ACC112 (cell line): Measurements from ENCODE around the gene HAUS8.
"Not testable (repeated sequence)": the region's sequence is repeated elsewhere in the genome, so short reads cannot be mapped to it uniquely, and the experiment has no call there.

Experiments
- H2AFZ ChIP-seq: fragments of 200-600 bp; sonication (generic); one replicate; pipeline ENCODE4 v1.6.0; 2017; ENCODE audit warnings: antibody characterized with exemption, low read length; ENCODE audit not compliant: unreplicated experiment
- H3K27ac ChIP-seq: fragments of 200-600 bp; sonication (generic); 2 replicates; pipeline ENCODE4 v1.5.1; 2014; ENCODE audit warnings: low read depth, mild to moderate bottlenecking, antibody characterized with exemption, low read length, moderate library complexity
- H3K27me3 ChIP-seq: fragments of 200-600 bp; sonication (generic); 2 replicates; pipeline ENCODE4 v1.6.1; 2014; ENCODE audit warnings: mild to moderate bottlenecking, antibody characterized with exemption, low read length, moderate library complexity, mixed read lengths; ENCODE audit not compliant: insufficient read depth
- H3K36me3 ChIP-seq: fragments of 200-600 bp; sonication (generic); 2 replicates; pipeline ENCODE4 v1.6.1; 2016; ENCODE audit warnings: mild to moderate bottlenecking, antibody characterized with exemption, low read length, moderate library complexity, mixed read lengths; ENCODE audit not compliant: insufficient read depth
- H3K4me1 ChIP-seq: fragments of 200-600 bp; sonication (generic); one replicate; pipeline ENCODE4 v1.6.1; 2016; ENCODE audit warnings: low read length, mixed read lengths; ENCODE audit not compliant: insufficient read depth, unreplicated experiment, control insufficient read depth
- H3K4me3 ChIP-seq: fragments of 200-600 bp; sonication (generic); 2 replicates; pipeline ENCODE4 v1.5.1; 2014; ENCODE audit warnings: mild to moderate bottlenecking, low read depth, low read length
- H3K79me2 ChIP-seq: fragments of 200-600 bp; sonication (generic); one replicate; pipeline ENCODE4 v1.6.0; 2016; ENCODE audit warnings: low read length; ENCODE audit not compliant: control insufficient read depth, unreplicated experiment, insufficient read depth

HAUS8 gene

DNA sequence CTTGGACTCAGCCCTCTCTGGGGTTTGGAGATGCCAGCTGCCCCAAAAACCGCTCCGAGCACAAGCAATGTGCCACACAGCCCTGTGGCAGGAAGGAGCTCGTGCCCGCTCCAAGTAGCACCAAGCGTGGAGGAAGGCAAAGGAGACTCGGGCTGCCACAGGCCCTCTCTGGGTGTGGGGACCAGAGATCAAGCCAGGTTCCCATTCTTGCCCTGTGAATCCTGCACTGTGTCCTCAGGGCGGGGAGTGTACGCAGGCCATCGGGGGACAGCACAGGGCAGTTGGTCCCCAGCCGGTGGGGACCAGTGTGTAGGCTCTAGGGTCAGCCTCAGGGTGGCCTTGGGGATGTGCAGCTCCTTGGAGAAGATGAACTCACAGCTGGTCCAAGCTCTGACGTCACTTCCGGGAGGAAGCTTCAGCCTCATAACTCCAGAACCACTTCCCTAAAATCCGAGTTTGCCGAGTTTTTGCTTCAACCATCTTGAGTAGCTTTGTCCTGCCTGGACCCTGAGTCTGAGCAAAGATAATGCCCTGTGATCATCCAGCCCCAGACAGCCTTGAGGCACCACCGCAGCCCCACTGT is 39.3 kb downstream of the HAUS8 start:
- no peak overlapping the region for H2AFZ ChIP-seq

GRCh38 chr19:17031741-17032140 is 43.5 kb downstream of the HAUS8 start:
- Histone ChIP-seq H2AFZ (no peak overlapping the region), H3K27ac (no peak overlapping the region), H3K4me3 (no peak overlapping the region), H3K4me1 (no peaks in the 10 kb centered on the region), H3K79me2 (no peaks in the 10 kb centered on the region), H3K36me3 (no peaks in the 10 kb centered on the region), H3K27me3 (peaks cover 20% of the 10 kb centered on the region)

More for the DNA sequence above, 39.3 kb downstream of the HAUS8 start:
- Histone ChIP-seq H3K36me3 (no peaks in the 10 kb centered on the region), H3K27me3 (0 out of 2 replicates have a peak, but pooled peaks cover 3% of the 10 kb centered on the region), H3K4me3 (no peak overlapping the region), H3K27ac (no peak overlapping the region), H3K4me1 (no peaks in the 10 kb centered on the region), H3K79me2 (no peaks in the 10 kb centered on the region)

DNA sequence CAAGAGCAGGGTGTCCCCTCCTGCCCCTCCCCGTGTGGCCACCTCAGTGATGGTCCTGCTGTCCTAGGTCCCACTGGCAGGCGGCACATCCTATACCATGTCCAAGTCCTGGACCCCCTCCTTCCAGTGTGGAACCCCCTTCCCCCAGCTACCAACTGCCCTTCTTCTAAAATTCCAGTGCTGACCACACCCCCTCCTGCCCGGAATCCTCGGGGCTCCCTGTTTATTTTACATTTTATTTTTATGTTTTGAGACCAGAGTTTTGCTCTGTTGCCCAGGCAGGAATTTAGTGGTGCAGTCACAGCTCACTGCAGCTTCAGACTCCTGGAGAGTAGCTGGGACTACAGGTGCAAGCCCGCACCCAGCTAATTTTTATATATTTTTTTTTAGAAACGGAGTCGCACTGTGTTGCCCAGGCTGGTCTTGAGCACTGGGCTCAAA is 47.7 kb downstream of the HAUS8 start:
- no peaks in the 10 kb centered on the region for H3K4me1 ChIP-seq
- no peak overlapping the region for H2AFZ ChIP-seq
- no peak overlapping the region for H3K27ac ChIP-seq
- H3K36me3 ChIP-seq: no peaks in the 10 kb centered on the region
- no peaks in the 10 kb centered on the region for H3K79me2 ChIP-seq
- no peak overlapping the region for H3K4me3 ChIP-seq
- peaks cover 39% of the 10 kb centered on the region for H3K27me3 ChIP-seq

DNA sequence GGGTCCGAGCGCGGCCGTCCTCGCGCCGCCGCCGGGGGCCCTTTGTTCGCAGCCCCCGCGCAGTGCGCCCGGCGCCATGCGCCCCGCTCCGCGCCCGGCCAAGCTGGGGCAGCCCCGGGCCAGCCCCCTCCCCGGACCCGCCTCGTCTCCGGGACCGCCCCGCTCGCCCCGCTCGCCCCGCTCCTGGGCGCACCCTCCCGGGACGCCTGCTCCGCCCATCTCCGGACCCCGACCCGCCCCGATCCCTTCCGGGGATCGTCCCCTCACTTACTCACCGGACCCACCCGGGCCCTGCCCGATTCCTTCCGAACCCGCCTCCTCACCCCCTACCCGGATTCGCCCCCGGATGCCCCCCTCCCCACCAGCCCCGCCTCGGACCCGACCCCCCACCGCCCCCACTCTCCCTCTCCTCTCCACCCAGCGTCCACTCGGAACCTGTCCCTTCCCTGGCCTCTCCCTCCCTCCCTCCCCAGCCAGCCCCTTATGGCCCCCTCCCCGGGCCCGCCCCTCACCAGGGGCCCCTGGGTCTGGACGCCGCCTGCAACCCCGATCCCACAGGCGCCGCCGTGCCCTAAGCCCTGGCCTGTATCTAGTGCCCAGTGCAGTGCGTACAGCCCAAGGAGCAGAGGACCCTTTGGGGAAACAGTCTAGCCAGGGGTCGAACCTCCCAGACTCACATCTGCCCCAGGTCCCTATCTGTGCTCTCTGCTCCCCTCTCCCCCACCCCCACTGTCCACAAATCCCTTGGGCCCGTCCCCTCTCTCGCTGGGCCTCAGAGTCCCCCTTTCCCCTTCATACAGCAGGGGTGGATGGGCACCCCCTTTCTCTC is 48.3 kb downstream of the HAUS8 start, which contains the start of gene CPAMD8:
Gene CPAMD8, minus strand, starts transcription at position 105 of the 829 bp plus-strand sequence. CDS start 168 bp downstream, outside the sequence.
- Histone ChIP-seq H3K4me1 (peaks cover 3% of the 10 kb centered on the region), H3K79me2 (no peaks in the 10 kb centered on the region), H3K27me3 (peaks cover 36% of the 10 kb centered on the region), H3K36me3 (no peaks in the 10 kb centered on the region), H3K27ac (no peak within 1 kb of the TSS), H3K4me3 (no peak within 1 kb of the TSS), H2AFZ (no peak within 1 kb of the TSS)

DNA sequence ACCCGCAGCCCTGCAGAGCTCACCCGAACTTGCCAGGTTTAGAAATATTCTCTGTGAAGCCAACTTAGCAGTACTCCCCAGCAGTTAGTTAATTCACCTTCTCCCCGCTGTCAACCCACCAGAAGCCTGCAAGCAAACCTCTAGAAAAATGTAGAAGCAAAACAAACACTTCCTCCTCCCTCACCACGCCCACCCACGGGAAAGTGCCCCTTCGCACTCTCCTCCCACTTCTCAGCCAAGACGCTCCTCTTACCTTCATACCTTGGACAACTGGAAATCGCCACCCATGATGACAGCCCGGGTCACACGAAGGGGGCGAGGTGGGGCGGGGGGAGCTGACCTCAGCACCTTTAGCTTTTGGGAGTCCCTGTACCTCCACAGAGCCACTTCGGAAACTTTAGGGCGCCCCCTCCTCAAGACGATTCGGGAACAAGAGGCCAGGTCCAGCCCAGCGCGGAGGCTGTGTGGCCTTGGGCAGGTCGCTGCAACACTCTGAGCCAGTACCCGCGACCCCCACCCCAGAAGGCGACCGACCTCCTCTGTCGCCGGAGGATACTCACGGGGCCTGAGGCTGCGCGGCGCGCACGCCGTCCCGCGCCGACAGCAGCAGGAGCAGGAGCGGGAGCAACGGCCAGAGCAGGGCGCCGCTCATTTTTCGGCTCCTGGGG is 49.1 kb downstream of the HAUS8 start:
- Histone ChIP-seq H3K36me3 (no peaks in the 10 kb centered on the region), H3K79me2 (no peaks in the 10 kb centered on the region), H3K27me3 (peaks cover 36% of the 10 kb centered on the region), H3K4me3 (no peak overlapping the region), H2AFZ (no peak overlapping the region), H3K4me1 (peaks cover 10% of the 10 kb centered on the region), H3K27ac (no peak overlapping the region)

GRCh38 chr19:17025361-17025760 is 49.9 kb downstream of the HAUS8 start:
- H2AFZ ChIP-seq: no peak overlapping the region
- no peak overlapping the region for H3K4me3 ChIP-seq
- no peaks in the 10 kb centered on the region for H3K79me2 ChIP-seq
- H3K36me3 ChIP-seq: no peaks in the 10 kb centered on the region
- H3K27ac ChIP-seq: no peak overlapping the region
- H3K27me3 ChIP-seq: peaks cover 36% of the 10 kb centered on the region
- peaks cover 12% of the 10 kb centered on the region for H3K4me1 ChIP-seq

DNA sequence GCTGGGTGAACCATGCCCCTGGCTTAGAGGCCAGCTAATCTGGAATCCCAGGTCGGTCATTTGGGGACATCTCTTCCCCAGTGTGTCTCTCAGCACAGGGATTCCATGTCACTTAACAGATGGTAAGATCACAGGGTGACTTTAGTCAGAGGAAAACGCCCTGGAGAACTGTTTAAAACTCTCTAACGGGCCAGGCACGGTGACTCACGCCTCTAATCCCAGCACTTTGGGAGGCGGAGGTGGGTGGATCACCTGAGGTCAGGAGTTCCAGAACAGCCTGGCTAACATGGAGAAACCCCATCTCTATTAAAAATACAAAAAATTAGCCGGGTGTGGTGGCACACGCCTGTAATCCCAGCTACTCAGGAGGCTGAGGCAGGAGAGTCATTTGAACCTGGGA is 50.3 kb downstream of the HAUS8 start:
- not testable (repeated sequence) for H3K4me3 ChIP-seq, H2AFZ ChIP-seq, H3K36me3 ChIP-seq, H3K79me2 ChIP-seq, H3K27ac ChIP-seq
- Histone ChIP-seq H3K27me3 (peaks cover 36% of the 10 kb centered on the region), H3K4me1 (peaks cover 12% of the 10 kb centered on the region)

DNA sequence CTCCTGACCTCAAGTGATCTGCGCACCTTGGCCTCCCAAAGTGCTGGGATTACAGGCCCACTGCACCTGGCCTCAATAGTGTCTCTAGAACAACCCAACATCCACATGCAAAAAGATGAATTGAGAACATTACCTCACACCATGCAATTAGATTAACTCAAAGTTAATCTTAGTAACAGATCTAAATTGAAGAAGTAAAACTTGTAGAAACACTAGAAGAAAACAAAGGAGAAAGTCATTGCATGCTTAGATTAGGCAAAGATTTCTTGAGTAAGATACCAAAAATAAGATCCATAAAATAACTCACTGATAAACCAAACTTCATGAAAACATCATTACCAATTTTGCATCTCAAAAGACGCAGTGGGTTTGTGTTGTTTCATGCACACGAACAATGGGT is 51.4 kb downstream of the HAUS8 start:
- H3K79me2 ChIP-seq: no peaks in the 10 kb centered on the region
- H3K27ac ChIP-seq: no peak overlapping the region
- no peaks in the 10 kb centered on the region for H3K36me3 ChIP-seq
- no peak overlapping the region for H2AFZ ChIP-seq
- H3K4me3 ChIP-seq: no peak overlapping the region; the same call in 1 of the 2 replicates
- H3K27me3 ChIP-seq: peaks cover 36% of the 10 kb centered on the region
- H3K4me1 ChIP-seq: peaks cover 12% of the 10 kb centered on the region

GRCh38 chr19:17022738-17023137 is 52.5 kb downstream of the HAUS8 start:
- no peaks in the 10 kb centered on the region for H3K36me3 ChIP-seq
- H3K27ac ChIP-seq: no peak overlapping the region
- H3K4me1 ChIP-seq: peaks cover 12% of the 10 kb centered on the region
- no peak overlapping the region for H3K4me3 ChIP-seq
- H3K79me2 ChIP-seq: no peaks in the 10 kb centered on the region
- H3K27me3 ChIP-seq: peaks cover 26% of the 10 kb centered on the region
- no peak overlapping the region for H2AFZ ChIP-seq

DNA sequence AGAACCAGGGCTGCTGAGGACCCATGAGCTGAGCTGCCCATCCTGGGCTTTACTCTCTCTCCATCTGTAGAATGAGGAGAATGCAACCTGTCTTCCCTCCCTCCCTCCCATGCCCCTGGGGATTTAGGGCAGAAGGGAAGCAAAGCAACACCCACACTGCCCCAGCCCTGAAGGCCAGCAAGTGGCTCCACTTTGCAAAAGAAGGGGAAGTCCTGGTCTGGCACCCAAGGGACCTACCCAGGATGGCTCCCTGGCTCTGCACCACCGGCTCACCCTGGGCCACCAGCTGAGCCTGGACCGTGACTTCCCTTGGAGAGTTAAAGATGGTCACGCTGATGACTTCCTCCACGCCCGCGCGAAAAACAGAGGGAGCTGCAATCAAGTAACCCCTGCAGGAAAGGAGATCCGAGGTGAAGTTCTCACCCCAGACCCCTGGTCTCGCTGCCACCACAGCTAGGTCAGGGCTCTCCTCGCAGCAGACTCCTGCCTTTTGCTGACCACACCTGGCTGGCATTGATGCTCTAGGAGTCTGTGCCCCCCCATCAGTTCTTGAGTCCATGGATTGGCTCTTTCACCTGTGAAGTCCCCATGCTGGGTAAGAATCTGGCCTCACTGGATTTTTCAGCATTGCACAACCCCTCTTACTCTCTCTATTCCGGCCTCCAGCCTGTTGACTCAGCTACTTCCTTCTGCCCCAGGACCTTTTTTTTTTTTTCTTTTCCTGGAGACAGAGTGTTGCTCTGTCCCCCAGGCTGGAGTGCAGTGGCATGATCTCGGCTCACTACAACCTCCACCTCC is 53.3 kb downstream of the HAUS8 start:
- Histone ChIP-seq H2AFZ (no peak overlapping the region), H3K79me2 (no peaks in the 10 kb centered on the region), H3K27ac (no peak overlapping the region), H3K27me3 (peaks cover 19% of the 10 kb centered on the region), H3K4me1 (peaks cover 12% of the 10 kb centered on the region), H3K36me3 (no peaks in the 10 kb centered on the region), H3K4me3 (no peak overlapping the region)
